Adrenal gland (tissue), 12 donors: ENCODE measurements around the gene TMEM184B. TPM values are rescaled to one million over a fixed set of nuclear protein-coding genes. Genes with fewer than 3 reads are reported as not detected.

Experiments
- DNase-seq, 7 donors: peaks; one replicate each; pipeline ENCODE4 v3.0.0-alpha.2; 2019 to 2020
- H3K27ac ChIP-seq, 5 donors: fragments of 200-600 bp; sonication (generic) in 4 of 5; 1 replicate in 3 of 5; 2 replicates in 2 of 5; pipeline versions ENCODE4 v1.5.1 to v1.8.0; 2016 to 2020; ENCODE audit warnings: mild to moderate bottlenecking in 1 of 5
- H3K27me3 ChIP-seq: fragments of 200-600 bp; 2 replicates; pipeline ENCODE4 v1.8.0; 2021
- H3K36me3 ChIP-seq, 2 donors: fragments of 200-600 bp; replicated peaks in 1 of 2; 1 replicate in 1 of 2; 2 replicates in 1 of 2; pipeline versions ENCODE4 v1.5.1 to v1.8.0; 2018 to 2022
- H3K4me1 ChIP-seq, 2 donors: fragments of 200-600 bp; replicated peaks in 1 of 2; 1 replicate in 1 of 2; 2 replicates in 1 of 2; pipeline versions ENCODE4 v1.5.1 to v1.8.0; 2018 to 2021
- H3K4me3 ChIP-seq, 4 donors: fragments of 200-600 bp; sonication (generic) in 3 of 4; one replicate each; pipeline ENCODE4 v1.5.1; 2016 to 2018
- H3K9me3 ChIP-seq, 3 donors: fragments of 200-600 bp; sonication (generic) in 1 of 3; replicated peaks in 1 of 3; 1 replicate in 2 of 3; 2 replicates in 1 of 3; pipeline versions ENCODE4 v1.5.1 to v1.8.0; 2016 to 2021
- POLR2A ChIP-seq, 2 donors: fragments of 450-650 bp; IDR thresholded peaks; one replicate each; pipeline ENCODE4 v1.6.1; 2017; ENCODE audit warnings: antibody characterized with exemption in 2 of 2, mild to moderate bottlenecking in 2 of 2, moderate library complexity in 1 of 2
- WGBS, 4 donors: extraction: QIAGEN DNeasy Blood & Tissue Kit in 2 of 4; methylation state at CpG; one replicate each; pipeline versions ENCODE4 v1.1.5 to v1.1.7; 2013 to 2017; 5-methylcytosine and 5-hydroxymethylcytosine counted together
- intact Hi-C, 2 donors: fragments of 100-400 bp; cut with DNase I; formaldehyde crosslinking; loops; one replicate each; pipeline versions ENCODE4 v1.14.1 to v1.15.0; 2022 to 2023
- polyA plus RNA-seq, 3 donors: library from polyadenylated mRNA; stranded (reverse); fragments of 200-250 nt in 2 of 3; fragments of 350-450 nt in 1 of 3; fragmentation: Illumina TruSeq in 1 of 3; extraction: RNeasy Lipid Tissue Mini Kit (QIAGEN cat#74804) in 1 of 3; gene quantifications; one replicate each; pipeline ENCODE4 v1.2.3, GENCODE V29; 2013 to 2014
- total RNA-seq, 9 donors: library from RNA; depleted of rRNA in 4 of 9; stranded (reverse); fragments of >200 nt in 4 of 9; fragments of 120-200 nt in 1 of 9; fragmentation: NEBNext Ultra II Directional in 1 of 9; extraction: Animal tissue kit (Norgen Biotek cat#: 25700) in 1 of 9; gene quantifications; one replicate each; pipeline versions ENCODE4 v1.1.0 to v1.2.4, GENCODE V29; 2013 to 2023
- TF ChIP-seq, protein P1 (sequence below), 6 experiments: fragments of 450-650 bp in 4 of 6; fragments of 200-600 bp in 2 of 6; sonication (generic) in 1 of 6; IDR thresholded peaks; 1 replicate in 5 of 6; 2 replicates in 1 of 6; pipeline versions ENCODE4 v1.5.1 to v1.8.0; 2016 to 2021; ENCODE audit warnings: antibody characterized with exemption in 6 of 6, mild to moderate bottlenecking in 2 of 6, moderate library complexity in 1 of 6
- donor health status: healthy with polysubstance abuse.
- donor health status: Bipolar disorder and iron deficiency.
- donor health status: DM: yes; HTN: yes; CAD: no.
- donor health status: DM: no; HTN: no; CAD: no.
- donor health status: DM: no; HTN: no; CAD: no.
- donor health status: DM: yes; HTN: yes; CAD: no.

Gene TMEM184B
- total and polyA plus RNA-seq, 12 donors: 7.1 to 107 (median 43.8) TPM

DNA sequence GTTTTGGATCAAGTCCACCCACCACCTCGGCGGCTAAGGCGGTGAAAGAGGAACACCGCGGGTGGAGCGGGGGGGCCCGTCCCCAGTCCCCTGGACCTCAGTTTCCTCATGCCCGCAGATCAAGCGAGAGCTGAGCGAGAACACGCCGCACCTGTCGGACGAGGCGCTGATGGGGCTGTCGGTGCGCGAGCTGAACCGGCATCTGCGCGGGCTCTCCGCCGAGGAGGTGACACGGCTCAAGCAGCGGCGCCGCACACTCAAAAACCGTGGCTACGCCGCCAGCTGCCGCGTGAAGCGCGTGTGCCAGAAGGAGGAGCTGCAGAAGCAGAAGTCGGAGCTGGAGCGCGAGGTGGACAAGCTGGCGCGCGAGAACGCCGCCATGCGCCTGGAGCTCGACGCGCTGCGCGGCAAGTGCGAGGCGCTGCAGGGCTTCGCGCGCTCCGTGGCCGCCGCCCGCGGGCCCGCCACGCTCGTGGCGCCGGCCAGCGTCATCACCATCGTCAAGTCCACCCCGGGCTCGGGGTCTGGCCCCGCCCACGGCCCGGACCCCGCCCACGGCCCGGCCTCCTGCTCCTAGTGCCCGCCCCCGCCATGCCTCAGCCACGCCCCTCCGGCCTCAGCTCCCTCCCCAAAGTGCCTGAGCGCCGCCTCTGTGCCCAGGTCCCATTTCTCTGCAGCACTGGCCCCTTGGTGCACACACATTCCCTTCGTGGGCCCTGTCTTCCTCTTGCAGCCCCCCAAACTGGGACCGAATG, 58.3 kb downstream of the TMEM184B start:
- H3K4me3 ChIP-seq: peak overlapping the region in 1 of 4 donors; percentile 31
- H3K4me1 ChIP-seq: peaks cover 18 to 33% of the 10 kb centered on the region in 2 donors
- WGBS, 4 donors: 26 to 48% (median 33%) methylated on average over 19 to 81 of the region's 81 CpGs
- H3K9me3 ChIP-seq: no peaks in the 10 kb centered on the region
- no peaks in the 10 kb centered on the region for H3K36me3 ChIP-seq
- no peak for TF ChIP-seq POLR2A (IDR thresholded peaks at IDR 0.05)
- TF ChIP-seq, protein P1, sequence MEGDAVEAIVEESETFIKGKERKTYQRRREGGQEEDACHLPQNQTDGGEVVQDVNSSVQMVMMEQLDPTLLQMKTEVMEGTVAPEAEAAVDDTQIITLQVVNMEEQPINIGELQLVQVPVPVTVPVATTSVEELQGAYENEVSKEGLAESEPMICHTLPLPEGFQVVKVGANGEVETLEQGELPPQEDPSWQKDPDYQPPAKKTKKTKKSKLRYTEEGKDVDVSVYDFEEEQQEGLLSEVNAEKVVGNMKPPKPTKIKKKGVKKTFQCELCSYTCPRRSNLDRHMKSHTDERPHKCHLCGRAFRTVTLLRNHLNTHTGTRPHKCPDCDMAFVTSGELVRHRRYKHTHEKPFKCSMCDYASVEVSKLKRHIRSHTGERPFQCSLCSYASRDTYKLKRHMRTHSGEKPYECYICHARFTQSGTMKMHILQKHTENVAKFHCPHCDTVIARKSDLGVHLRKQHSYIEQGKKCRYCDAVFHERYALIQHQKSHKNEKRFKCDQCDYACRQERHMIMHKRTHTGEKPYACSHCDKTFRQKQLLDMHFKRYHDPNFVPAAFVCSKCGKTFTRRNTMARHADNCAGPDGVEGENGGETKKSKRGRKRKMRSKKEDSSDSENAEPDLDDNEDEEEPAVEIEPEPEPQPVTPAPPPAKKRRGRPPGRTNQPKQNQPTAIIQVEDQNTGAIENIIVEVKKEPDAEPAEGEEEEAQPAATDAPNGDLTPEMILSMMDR (IDR thresholded peaks at IDR 0.05): peak in 5 of 6 experiments; percentile 6 to 43 (median 15)
- H3K27ac ChIP-seq: peak overlapping the region in 3 of 5 donors; percentile 46 to 57 (median 51)
- no peaks in the 10 kb centered on the region for H3K27me3 ChIP-seq
- intact Hi-C loops: no loop called here
- DNase-seq: peak; percentile 72 to 88 (median 83)

- H3K4me1 ChIP-seq: peaks cover 15 to 27% of the 10 kb centered on the region in 2 donors
- 40 to 56% (median 43%) methylated on average over 1 to 8 of the region's 8 CpGs for WGBS, 4 donors
- H3K27ac ChIP-seq: peak overlapping the region in 2 of 5 donors; percentile 51 to 57
- no peak for DNase-seq
- intact Hi-C loops: no loop called here
- H3K4me3 ChIP-seq: no peak overlapping the region
- no peaks in the 10 kb centered on the region for H3K9me3 ChIP-seq
- TF ChIP-seq, protein P1 (IDR thresholded peaks at IDR 0.05): no peak
- TF ChIP-seq POLR2A (IDR thresholded peaks at IDR 0.05): no peak
- no peaks in the 10 kb centered on the region for H3K27me3 ChIP-seq
- no peaks in the 10 kb centered on the region for H3K36me3 ChIP-seq
These were observed 58.9 kb downstream of the TMEM184B start for GRCh38 chr22:38213990-38214301.

DNA sequence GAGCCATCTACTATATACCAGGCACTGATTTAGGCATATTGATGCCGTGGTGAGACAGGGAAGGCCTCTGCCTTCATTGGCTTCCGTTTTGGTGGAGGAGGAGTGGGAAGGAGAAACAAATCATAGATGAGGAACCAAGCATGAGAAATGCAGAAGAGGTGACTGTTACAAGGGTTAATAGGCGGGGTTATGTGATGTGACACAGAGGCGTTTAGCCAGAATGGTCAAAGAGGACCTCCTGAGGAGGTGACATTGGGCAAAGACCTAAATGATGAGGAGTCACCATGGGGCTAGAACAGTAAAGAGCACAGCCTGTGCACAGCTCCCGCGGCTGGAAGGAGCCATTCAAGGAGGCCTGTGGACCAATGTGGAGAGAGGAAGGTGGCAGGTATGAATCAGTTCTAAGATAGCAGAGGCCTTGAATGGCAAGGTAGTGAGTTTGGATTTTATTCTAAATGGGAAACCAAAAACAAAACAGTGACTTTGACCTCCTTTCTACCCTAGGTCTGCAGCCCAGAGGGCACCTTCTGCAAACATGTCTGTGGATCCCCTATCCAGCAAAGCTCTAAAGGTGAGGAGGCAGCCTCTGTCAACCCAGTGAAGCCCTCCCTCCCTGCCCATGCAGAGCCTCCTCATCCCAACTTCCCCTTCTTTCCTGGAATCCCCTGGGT, 59.4 kb downstream of the TMEM184B start:
- Histone ChIP-seq H3K27me3 (no peaks in the 10 kb centered on the region), H3K4me1 (peaks cover 10 to 22% of the 10 kb centered on the region in 2 donors), H3K36me3 (no peaks in the 10 kb centered on the region), H3K27ac (peak overlapping the region in 1 of 5 donors; percentile 57), H3K9me3 (no peaks in the 10 kb centered on the region), H3K4me3 (no peak overlapping the region)
- intact Hi-C loops: no loop called here
- TF ChIP-seq, protein P1 (IDR thresholded peaks at IDR 0.05): no peak
- TF ChIP-seq POLR2A (IDR thresholded peaks at IDR 0.05): no peak
- WGBS, 4 donors: 76 to 87% (median 81%) methylated on average over 6 of the region's 6 CpGs
- no peak for DNase-seq

DNA sequence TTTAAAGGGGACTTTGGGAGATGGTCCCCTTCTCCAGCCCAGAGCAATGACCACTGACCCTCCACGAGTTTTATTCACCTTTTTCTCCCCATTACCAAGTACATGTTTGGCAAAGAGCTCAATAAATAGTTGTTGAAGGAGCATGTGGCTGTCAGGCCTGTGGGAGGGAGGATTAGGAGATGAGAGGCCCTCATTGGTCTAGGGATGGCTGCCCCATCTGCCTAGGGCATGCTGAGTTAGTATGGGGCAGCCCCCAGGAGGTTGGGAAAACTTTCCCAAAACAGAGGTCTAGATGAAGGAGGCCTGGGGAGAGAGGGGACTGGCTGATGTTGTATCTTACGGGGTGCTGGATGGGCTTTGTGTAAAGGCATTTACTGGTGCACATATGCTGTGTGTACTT, 60.4 kb downstream of the TMEM184B start:
- Histone ChIP-seq H3K36me3 (no peaks in the 10 kb centered on the region), H3K27me3 (no peaks in the 10 kb centered on the region), H3K4me3 (no peak overlapping the region), H3K9me3 (no peaks in the 10 kb centered on the region), H3K4me1 (peaks cover 5 to 15% of the 10 kb centered on the region in 2 donors), H3K27ac (no peak overlapping the region)
- DNase-seq: no peak
- 71 to 83% (median 79%) methylated on average over 2 of the region's 2 CpGs for whole genome bisulfite sequencing, 4 donors
- TF ChIP-seq, protein P1 (IDR thresholded peaks at IDR 0.05): no peak
- no peak for TF ChIP-seq POLR2A (IDR thresholded peaks at IDR 0.05)
- intact Hi-C loops: no loop called here
